Erythroblast (primary cell): ENCODE data around the gene TEX101.

Experiments
- GATA1 ChIP-seq: IDR thresholded peaks from 2 replicates; pipeline ENCODE4 v1.6.1; 2011; ENCODE audit warnings: low read depth, mild to moderate bottlenecking, control low read depth, low read length, moderate library complexity
- POLR2A ChIP-seq: IDR thresholded peaks from 2 replicates; pipeline ENCODE4 v1.6.1; 2011; ENCODE audit warnings: mild to moderate bottlenecking, low read length

- no peak for TF ChIP-seq POLR2A
- TF ChIP-seq GATA1: no peak
Observed at GRCh38 chr19:43446746-43447489, 32.2 kb downstream of the TEX101 start.
